Chondrocyte (in vitro differentiated cells): ENCODE measurements around the gene MYRIP. TPM values are rescaled to one million over a fixed set of nuclear protein-coding genes. Genes with fewer than 3 reads are reported as not detected.
"Not testable (repeated sequence)": the region's sequence is repeated elsewhere in the genome, so short reads cannot be mapped to it uniquely, and the experiment has no call there.

Source experiments
- DNase-seq: peaks from one replicate; pipeline ENCODE4 v3.0.0; 2021; ENCODE audit warnings: mixed read lengths, low spot score
- H3K27ac Mint-ChIP-seq: one replicate; pipeline ENCODE4 v1.8.0; 2021; ENCODE audit warnings: mild to moderate bottlenecking, moderate library complexity, mixed read lengths; ENCODE audit not compliant: unreplicated experiment
- H3K27me3 Mint-ChIP-seq: 2 replicates; pipeline ENCODE4 v1.8.0; 2021; ENCODE audit warnings: low read depth, mixed read lengths
- H3K36me3 Mint-ChIP-seq: 2 replicates; pipeline ENCODE4 v1.8.0; 2021; ENCODE audit warnings: low read depth, mixed read lengths
- H3K4me1 Mint-ChIP-seq: 2 replicates; pipeline ENCODE4 v1.8.0; 2021; ENCODE audit warnings: low read depth, mild to moderate bottlenecking, mixed read lengths
- H3K4me3 Mint-ChIP-seq: one replicate; pipeline ENCODE4 v1.8.0; 2021; ENCODE audit warnings: mild to moderate bottlenecking, moderate library complexity, mixed read lengths; ENCODE audit not compliant: unreplicated experiment
- H3K9me3 Mint-ChIP-seq: 2 replicates; pipeline ENCODE4 v1.8.0; 2021; ENCODE audit warnings: low read depth, mixed read lengths
- CTCF ChIP-seq: fragments of 200-600 bp; sonication (generic); IDR thresholded peaks from 2 replicates; pipeline ENCODE4 v1.5.0; 2021; ENCODE audit warnings: antibody characterized with exemption, mild to moderate bottlenecking, moderate library complexity
- total RNA-seq: library from RNA; stranded (reverse); gene quantifications from 3 replicates; pipeline ENCODE4 v1.2.1, GENCODE V29; 2021

The MYRIP gene
- total RNA-seq, 1 donor from 2014 or later: 0.12 TPM

DNA sequence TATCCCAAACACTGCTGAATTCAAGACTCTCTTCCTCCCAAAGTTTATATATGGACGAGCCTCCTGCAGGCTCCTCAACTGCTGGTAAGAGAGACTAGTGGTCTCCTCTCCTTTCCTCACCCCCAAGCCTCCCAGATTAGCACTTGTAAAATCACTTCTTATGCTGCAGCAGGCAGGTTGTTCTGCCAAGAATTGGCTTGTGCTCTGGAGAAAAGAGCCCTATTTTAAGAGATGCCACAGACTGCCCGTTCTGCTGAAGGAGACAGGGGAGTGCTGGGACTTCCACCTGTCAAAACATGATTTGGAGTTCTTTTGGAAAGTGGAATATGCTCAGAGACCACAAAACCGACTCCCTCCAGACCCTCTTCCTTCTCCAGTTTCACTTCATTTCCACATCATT, 269.2 kb downstream of the MYRIP start:
- no peaks in the 10 kb centered on the region for H3K36me3 Mint-ChIP-seq
- peaks cover 31% of the 10 kb centered on the region for H3K4me1 Mint-ChIP-seq
- H3K4me3 Mint-ChIP-seq: no peak overlapping the region

DNA sequence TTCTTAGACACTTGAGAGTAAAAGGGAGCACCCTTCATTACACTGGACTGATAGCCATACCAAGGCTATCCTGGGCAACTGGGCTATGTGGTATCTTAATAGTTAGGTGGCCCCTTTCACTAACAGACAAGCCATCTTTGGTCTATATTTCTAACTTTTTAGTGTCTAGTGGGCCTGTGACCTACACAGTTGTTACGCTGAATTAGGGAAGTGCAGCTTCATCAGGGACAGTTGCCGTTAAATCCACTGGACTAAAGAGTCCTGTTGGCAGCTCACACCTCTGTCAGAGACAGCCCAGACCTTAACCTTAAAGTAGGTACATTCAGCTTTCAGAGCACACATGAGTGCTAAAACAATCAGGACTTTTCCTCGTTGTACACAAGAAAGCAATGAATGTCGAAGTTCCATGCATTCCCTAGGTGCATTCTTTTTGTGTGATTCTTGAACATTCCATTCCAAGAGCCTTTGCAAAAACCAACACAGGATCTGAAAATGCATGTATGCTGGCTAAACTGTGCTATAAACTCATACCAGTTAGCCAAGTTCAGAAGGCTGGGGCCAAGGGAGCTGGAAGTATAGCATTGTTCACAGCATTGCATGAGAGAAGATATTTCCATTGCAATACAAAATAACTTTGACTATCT, 269.9 kb downstream of the MYRIP start:
- Mint-ChIP-seq H3K27ac (peak overlapping the region; percentile 80), H3K4me3 (no peak overlapping the region), H3K27me3 (no peaks in the 10 kb centered on the region), H3K9me3 (peaks cover 16% of the 10 kb centered on the region), H3K4me1 (peaks cover 31% of the 10 kb centered on the region), H3K36me3 (no peaks in the 10 kb centered on the region)
- DNase-seq: no peak
- TF ChIP-seq CTCF: no peak

More for the DNA sequence above, 269.2 kb downstream of the MYRIP start:
- Mint-ChIP-seq H3K9me3 (peaks cover 16% of the 10 kb centered on the region), H3K27ac (peak overlapping the region; percentile 80), H3K27me3 (no peaks in the 10 kb centered on the region)
- no peak for TF ChIP-seq CTCF
- no peak for DNase-seq

- Mint-ChIP-seq H3K4me1 (peaks cover 31% of the 10 kb centered on the region), H3K27me3 (no peaks in the 10 kb centered on the region), H3K9me3 (peaks cover 16% of the 10 kb centered on the region), H3K36me3 (no peaks in the 10 kb centered on the region), H3K27ac (peak overlapping the region; percentile 88), H3K4me3 (no peak overlapping the region)
- DNase-seq: no peak
- no peak for TF ChIP-seq CTCF
Measured at GRCh38 chr3:40079847-40080240, 270.4 kb downstream of the MYRIP start.

DNA sequence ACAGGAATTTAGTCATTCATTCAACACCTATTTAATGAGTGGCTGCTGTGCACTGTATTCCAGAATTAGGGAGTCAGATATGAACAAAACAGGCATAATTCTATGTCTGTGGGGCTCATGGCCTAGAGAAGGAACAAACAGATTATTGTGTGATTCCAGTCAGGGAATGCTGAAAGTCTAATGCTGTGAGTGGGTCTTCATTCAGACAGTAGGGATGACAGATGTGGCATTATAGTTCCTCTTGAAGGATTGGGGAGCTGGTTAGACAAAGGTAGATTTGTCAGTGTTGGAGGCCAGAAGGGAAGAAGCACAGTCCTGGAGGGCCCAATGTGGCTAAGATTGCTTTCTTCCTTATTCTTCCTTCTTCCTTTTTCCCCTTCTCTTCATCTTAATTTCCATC, 273.7 kb downstream of the MYRIP start:
- no peak overlapping the region for H3K4me3 Mint-ChIP-seq
- TF ChIP-seq CTCF: no peak
- H3K9me3 Mint-ChIP-seq: peaks cover 13% of the 10 kb centered on the region
- no peaks in the 10 kb centered on the region for H3K36me3 Mint-ChIP-seq
- H3K27ac Mint-ChIP-seq: no peak overlapping the region
- peaks cover 48% of the 10 kb centered on the region for H3K4me1 Mint-ChIP-seq
- no peak for DNase-seq
- no peaks in the 10 kb centered on the region for H3K27me3 Mint-ChIP-seq

DNA sequence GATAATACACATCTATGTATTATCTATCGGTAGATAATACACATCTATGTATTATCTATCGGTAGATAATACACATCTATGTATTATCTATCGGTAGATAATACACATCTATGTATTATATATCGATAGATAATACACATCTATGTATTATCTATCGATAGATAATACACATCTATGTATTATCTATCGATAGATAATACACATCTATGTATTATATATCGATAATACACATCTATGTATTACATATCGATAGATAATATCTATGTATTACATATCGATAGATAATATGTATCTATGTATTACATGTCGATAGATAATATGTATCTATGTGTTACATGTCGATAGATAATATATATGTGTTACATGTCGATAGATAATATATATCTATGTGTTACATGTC, 275.0 kb downstream of the MYRIP start:
- Mint-ChIP-seq H3K9me3 (peaks cover 13% of the 10 kb centered on the region), H3K4me1 (peaks cover 36% of the 10 kb centered on the region)
- H3K36me3 Mint-ChIP-seq, DNase-seq, H3K27ac Mint-ChIP-seq, H3K4me3 Mint-ChIP-seq, H3K27me3 Mint-ChIP-seq: not testable (repeated sequence)
